Thyroid gland (tissue), 4 donors: Measurements from ENCODE around the gene TBC1D23.

ENCODE experiments used
- POLR2A ChIP-seq, 2 donors: fragments of 450-650 bp; IDR thresholded peaks; one replicate each; pipeline ENCODE4 v1.6.1; 2017; ENCODE audit warnings: antibody characterized with exemption in 2 of 2, mild to moderate bottlenecking in 2 of 2, moderate library complexity in 1 of 2
- TF ChIP-seq, protein P1 (sequence below), 6 experiments: fragments of 200-600 bp in 3 of 6; fragments of 450-650 bp in 3 of 6; sonication (generic) in 3 of 6; IDR thresholded peaks; one replicate each; pipeline ENCODE4 v1.5.1; 2016 to 2019; ENCODE audit warnings: antibody characterized with exemption in 6 of 6, mild to moderate bottlenecking in 2 of 6, inconsistent platforms in 1 of 6, moderate library complexity in 1 of 6

DNA sequence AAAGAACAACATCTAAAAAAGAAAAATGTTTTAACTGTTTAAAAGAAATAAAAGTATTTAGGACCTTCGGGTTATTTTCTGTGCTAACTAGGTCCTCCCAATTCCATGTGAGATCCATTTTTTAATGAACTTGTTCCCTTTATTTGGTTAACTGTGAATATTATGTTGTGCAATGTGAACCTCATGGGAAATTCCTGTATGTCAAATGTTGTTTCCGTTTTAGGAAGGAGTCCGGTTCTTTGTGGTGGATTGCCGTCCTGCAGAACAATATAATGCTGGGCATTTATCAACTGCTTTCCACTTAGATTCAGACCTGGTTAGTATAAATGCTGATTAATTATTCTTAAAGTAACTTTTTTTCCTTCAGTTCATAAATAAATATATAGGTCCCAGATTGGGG, 38.2 kb downstream of the TBC1D23 start:
- TF ChIP-seq POLR2A (IDR thresholded peaks at IDR 0.05), result no peak
- TF ChIP-seq, protein P1, sequence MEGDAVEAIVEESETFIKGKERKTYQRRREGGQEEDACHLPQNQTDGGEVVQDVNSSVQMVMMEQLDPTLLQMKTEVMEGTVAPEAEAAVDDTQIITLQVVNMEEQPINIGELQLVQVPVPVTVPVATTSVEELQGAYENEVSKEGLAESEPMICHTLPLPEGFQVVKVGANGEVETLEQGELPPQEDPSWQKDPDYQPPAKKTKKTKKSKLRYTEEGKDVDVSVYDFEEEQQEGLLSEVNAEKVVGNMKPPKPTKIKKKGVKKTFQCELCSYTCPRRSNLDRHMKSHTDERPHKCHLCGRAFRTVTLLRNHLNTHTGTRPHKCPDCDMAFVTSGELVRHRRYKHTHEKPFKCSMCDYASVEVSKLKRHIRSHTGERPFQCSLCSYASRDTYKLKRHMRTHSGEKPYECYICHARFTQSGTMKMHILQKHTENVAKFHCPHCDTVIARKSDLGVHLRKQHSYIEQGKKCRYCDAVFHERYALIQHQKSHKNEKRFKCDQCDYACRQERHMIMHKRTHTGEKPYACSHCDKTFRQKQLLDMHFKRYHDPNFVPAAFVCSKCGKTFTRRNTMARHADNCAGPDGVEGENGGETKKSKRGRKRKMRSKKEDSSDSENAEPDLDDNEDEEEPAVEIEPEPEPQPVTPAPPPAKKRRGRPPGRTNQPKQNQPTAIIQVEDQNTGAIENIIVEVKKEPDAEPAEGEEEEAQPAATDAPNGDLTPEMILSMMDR (IDR thresholded peaks at IDR 0.05), result no peak
